ENCODE results near the gene CCDC170.

- TF ChIP-seq CTCF (IDR thresholded peaks at IDR 0.05; ENCODE audit: low read depth, low read length, missing input control) (no peak), FOXA2 (IDR thresholded peaks at IDR 0.05) (no peak), JUND (IDR thresholded peaks at IDR 0.05) (peak; percentile 85 to 87), SP1 (IDR thresholded peaks at IDR 0.05) (no peak), RAD21 (IDR thresholded peaks at IDR 0.05) (no peak), GABPA (IDR thresholded peaks at IDR 0.05 in 1 of 2, conservative IDR thresholded peaks at IDR 0.05 in 1 of 2) (no peak), MAX (IDR thresholded peaks at IDR 0.05) (no peak), YY1 (IDR thresholded peaks at IDR 0.05) (no peak), ATF3 (IDR thresholded peaks at IDR 0.05) (no peak), RXRA (IDR thresholded peaks at IDR 0.05) (peak in 1 of 2 donors; percentile 26), FOXA1 (IDR thresholded peaks at IDR 0.05) (no peak), REST (IDR thresholded peaks at IDR 0.05) (no peak)
These were observed 134.1 kb downstream of the CCDC170 start for GRCh38 chr6:151627689-151628444.
